ENCODE data around the gene SLC5A2. TPM values are rescaled to one million over a fixed set of nuclear protein-coding genes. Genes with fewer than 3 reads are reported as not detected.
A peak's percentile ranks its signal among the peaks of the same experiment; 100 is the strongest.

The SLC5A2 gene
- total and polyA plus RNA-seq, 2 of the 13 experiments (the other 11 are each of a cell fraction or from before 2014, with no cell fraction given): 0.24 to 0.97 TPM

DNA sequence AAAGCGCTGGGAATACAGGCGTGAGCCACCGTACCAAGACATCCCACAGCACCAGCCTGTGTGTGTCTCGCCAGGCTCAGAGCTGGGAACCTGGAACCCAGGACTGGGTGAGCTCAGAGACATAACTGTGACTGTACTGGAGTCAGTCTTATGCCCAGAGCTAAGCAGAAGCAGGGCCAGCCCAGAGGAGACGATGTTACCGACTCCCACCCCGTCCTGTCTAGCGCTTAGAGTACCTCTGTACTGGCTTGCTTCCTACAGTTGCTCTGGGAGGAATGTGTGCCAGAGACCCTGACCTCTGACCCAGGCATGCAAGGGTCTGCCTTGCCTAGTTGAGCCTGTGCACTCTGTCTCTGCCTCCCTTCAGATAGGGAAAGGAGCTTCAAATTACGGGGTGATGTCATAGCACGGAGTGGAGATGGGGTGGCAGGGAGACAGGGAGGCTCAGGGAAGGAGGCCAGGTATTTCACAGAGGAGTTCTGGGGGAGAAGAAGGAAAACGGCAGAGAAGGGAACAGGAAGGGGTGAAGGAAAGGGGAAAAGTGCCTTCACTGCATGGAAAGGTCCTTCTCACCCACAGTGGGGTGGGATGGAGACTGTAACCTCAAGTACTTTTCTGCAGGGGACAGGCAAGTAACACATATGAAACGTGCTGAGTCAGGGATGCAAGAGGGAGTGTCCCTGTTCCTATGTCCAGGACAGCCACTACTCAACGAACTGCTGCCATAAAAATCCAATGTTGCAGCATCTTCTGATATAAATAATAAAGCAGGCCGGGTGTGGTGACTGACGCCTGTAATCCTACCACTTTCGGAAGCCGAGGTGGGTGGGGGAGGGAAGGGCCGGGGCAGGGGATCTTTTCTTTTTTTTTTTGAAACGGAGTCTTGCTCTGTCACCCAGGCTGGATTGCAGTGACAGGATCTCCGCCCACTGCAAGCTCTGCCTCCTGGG, 29.4 kb upstream of the SLC5A2 start (continued):
- peak; percentile 60; the same call in 1 of the 2 replicates for TF ChIP-seq DRAP1 (CRISPR knock-in tag; IDR thresholded peaks at IDR 0.05)
- 0 out of 2 replicates have a peak, but pooled peaks have one; percentile 24 for TF ChIP-seq ARNT2 (CRISPR knock-in tag; IDR thresholded peaks at IDR 0.05; ENCODE audit: low read depth)
- peak; percentile 61 for TF ChIP-seq SAP130 (CRISPR knock-in tag; IDR thresholded peaks at IDR 0.05; ENCODE audit: low read depth)
- TF ChIP-seq PAXIP1 (CRISPR knock-in tag; conservative IDR thresholded peaks at IDR 0.05): peak; percentile 66
- TF ChIP-seq NR2F2 (IDR thresholded peaks at IDR 0.05; ENCODE audit: borderline replicate concordance, low read depth): peak; percentile 86
- peak; percentile 92 for TF ChIP-seq ZNF441 (CRISPR knock-in tag; IDR thresholded peaks at IDR 0.05; ENCODE audit: borderline replicate concordance)
- no peak for TF ChIP-seq TMF1 (CRISPR knock-in tag; IDR thresholded peaks at IDR 0.05; ENCODE audit: low read depth)
- 0 out of 2 replicates have a peak, but pooled peaks have one; percentile 19 for TF ChIP-seq ZBTB49 (CRISPR knock-in tag; IDR thresholded peaks at IDR 0.05; ENCODE audit: borderline replicate concordance)
- peak; percentile 39; the same call in 1 of the 2 replicates for TF ChIP-seq ZNF547 (CRISPR knock-in tag; IDR thresholded peaks at IDR 0.05)
- no peak for TF ChIP-seq ARID2 (CRISPR knock-in tag; IDR thresholded peaks at IDR 0.05; ENCODE audit: borderline replicate concordance)
- TF ChIP-seq HNRNPH1 (optimal IDR thresholded peaks at IDR 0.05; ENCODE audit: low read depth, low read length): no peak
- TF ChIP-seq MAF1 (CRISPR knock-in tag; IDR thresholded peaks at IDR 0.05; ENCODE audit: borderline replicate concordance): no peak
- peak; percentile 67; the same call in 1 of the 2 replicates for TF ChIP-seq DZIP1 (CRISPR knock-in tag; IDR thresholded peaks at IDR 0.05)
- TF ChIP-seq, protein P1, sequence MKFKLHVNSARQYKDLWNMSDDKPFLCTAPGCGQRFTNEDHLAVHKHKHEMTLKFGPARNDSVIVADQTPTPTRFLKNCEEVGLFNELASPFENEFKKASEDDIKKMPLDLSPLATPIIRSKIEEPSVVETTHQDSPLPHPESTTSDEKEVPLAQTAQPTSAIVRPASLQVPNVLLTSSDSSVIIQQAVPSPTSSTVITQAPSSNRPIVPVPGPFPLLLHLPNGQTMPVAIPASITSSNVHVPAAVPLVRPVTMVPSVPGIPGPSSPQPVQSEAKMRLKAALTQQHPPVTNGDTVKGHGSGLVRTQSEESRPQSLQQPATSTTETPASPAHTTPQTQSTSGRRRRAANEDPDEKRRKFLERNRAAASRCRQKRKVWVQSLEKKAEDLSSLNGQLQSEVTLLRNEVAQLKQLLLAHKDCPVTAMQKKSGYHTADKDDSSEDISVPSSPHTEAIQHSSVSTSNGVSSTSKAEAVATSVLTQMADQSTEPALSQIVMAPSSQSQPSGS (CRISPR knock-in tag; IDR thresholded peaks at IDR 0.05): peak; percentile 95
- peak; percentile 96 for TF ChIP-seq MAFK (conservative IDR thresholded peaks at IDR 0.05 in 1 of 2, IDR thresholded peaks at IDR 0.05 in 1 of 2; ENCODE audit: low read length in 2 of 2)
- peak; percentile 27; the same call in 1 of the 2 replicates for TF ChIP-seq ZNF143 (CRISPR knock-in tag; IDR thresholded peaks at IDR 0.05)
- no peak for TF ChIP-seq RARG (CRISPR knock-in tag; IDR thresholded peaks at IDR 0.05; ENCODE audit: low read depth)
